ENCODE data around the gene BET1L. TPM values are rescaled to one million over a fixed set of nuclear protein-coding genes. Genes with fewer than 3 reads are reported as not detected.

BET1L gene
- total and polyA plus RNA-seq, 3 donors from 2014 or later: 43.7 to 79.9 (median 47.5) TPM

- 76 to 85% methylated on average over 11 to 13 of the region's 13 CpGs for WGBS, 2 donors
- TF ChIP-seq CTCF (IDR thresholded peaks at IDR 0.05) (no peak), POLR2A (IDR thresholded peaks at IDR 0.05) (no peak)
- no peaks in the 10 kb centered on the region for H3K4me1 ChIP-seq
- H3K27me3 ChIP-seq: no peaks in the 10 kb centered on the region
- H3K4me3 ChIP-seq: no peak overlapping the region
- no peaks in the 10 kb centered on the region for H3K36me3 ChIP-seq (ENCODE audit: low read depth, missing control alignments)
- no peak overlapping the region for H3K27ac ChIP-seq
- intact Hi-C loops (cut with DNase I; ENCODE audit: low total_unique reads): no loop called here
- DNase-seq: no peak
- no peaks in the 10 kb centered on the region for H3K9me3 ChIP-seq
Measured at GRCh38 chr11:253160-253885, 46.1 kb upstream of the BET1L start.

GRCh38 chr11:252666-253065 is 45.5 kb upstream of the BET1L start:
- no peak overlapping the region for H3K4me3 ChIP-seq
- intact Hi-C loops (cut with DNase I; ENCODE audit: low total_unique reads): no loop called here
- no peaks in the 10 kb centered on the region for H3K4me1 ChIP-seq
- DNase-seq: no peak
- H3K9me3 ChIP-seq: no peaks in the 10 kb centered on the region
- no peaks in the 10 kb centered on the region for H3K36me3 ChIP-seq (ENCODE audit: low read depth, missing control alignments)
- WGBS, 2 donors: 72 to 89% methylated on average over 8 of the region's 8 CpGs
- no peak for TF ChIP-seq POLR2A (IDR thresholded peaks at IDR 0.05)
- no peak for TF ChIP-seq CTCF (IDR thresholded peaks at IDR 0.05)
- no peak overlapping the region for H3K27ac ChIP-seq
- no peaks in the 10 kb centered on the region for H3K27me3 ChIP-seq

GRCh38 chr11:251550-251949 is 44.4 kb upstream of the BET1L start:
- Histone ChIP-seq H3K27ac (no peak overlapping the region), H3K9me3 (no peaks in the 10 kb centered on the region), H3K4me3 (no peak overlapping the region), H3K4me1 (no peaks in the 10 kb centered on the region), H3K27me3 (no peaks in the 10 kb centered on the region), H3K36me3 (ENCODE audit: low read depth, missing control alignments) (no peaks in the 10 kb centered on the region)
- DNase-seq: no peak
- WGBS, 2 donors: 72 to 75% methylated on average over 10 of the region's 10 CpGs
- TF ChIP-seq CTCF (IDR thresholded peaks at IDR 0.05) (no peak), POLR2A (IDR thresholded peaks at IDR 0.05) (no peak)
- intact Hi-C loops (cut with DNase I; ENCODE audit: low total_unique reads): no loop called here

GRCh38 chr11:250740-251299 is 43.6 kb upstream of the BET1L start:
- H3K4me1 ChIP-seq: no peaks in the 10 kb centered on the region
- H3K27ac ChIP-seq: no peak overlapping the region
- H3K27me3 ChIP-seq: no peaks in the 10 kb centered on the region
- TF ChIP-seq POLR2A (IDR thresholded peaks at IDR 0.05) (no peak), CTCF (IDR thresholded peaks at IDR 0.05) (peak; percentile 33 to 57 (median 40))
- no peaks in the 10 kb centered on the region for H3K9me3 ChIP-seq
- intact Hi-C loops (cut with DNase I; ENCODE audit: low total_unique reads): no loop called here
- WGBS, 2 donors: 80 to 85% methylated on average over 10 of the region's 10 CpGs
- no peaks in the 10 kb centered on the region for H3K36me3 ChIP-seq (ENCODE audit: low read depth, missing control alignments)
- no peak overlapping the region for H3K4me3 ChIP-seq
- DNase-seq: peak; percentile 77

- WGBS, 2 donors: 89% methylated on average over 5 of the region's 5 CpGs
- Histone ChIP-seq H3K4me1 (no peaks in the 10 kb centered on the region), H3K9me3 (no peaks in the 10 kb centered on the region), H3K27ac (no peak overlapping the region), H3K36me3 (ENCODE audit: low read depth, missing control alignments) (no peaks in the 10 kb centered on the region), H3K4me3 (no peak overlapping the region), H3K27me3 (no peaks in the 10 kb centered on the region)
- intact Hi-C loops (cut with DNase I; ENCODE audit: low total_unique reads): no loop called here
- no peak for DNase-seq
- TF ChIP-seq POLR2A (IDR thresholded peaks at IDR 0.05) (no peak), CTCF (IDR thresholded peaks at IDR 0.05) (no peak)
Measured at GRCh38 chr11:250274-250673, 43.1 kb upstream of the BET1L start.
